ENCODE measurements around the gene QRICH2.
"Not testable (repeated sequence)": the region's sequence is repeated elsewhere in the genome, so short reads cannot be mapped to it uniquely, and the experiment has no call there.

The QRICH2 gene, protein sequence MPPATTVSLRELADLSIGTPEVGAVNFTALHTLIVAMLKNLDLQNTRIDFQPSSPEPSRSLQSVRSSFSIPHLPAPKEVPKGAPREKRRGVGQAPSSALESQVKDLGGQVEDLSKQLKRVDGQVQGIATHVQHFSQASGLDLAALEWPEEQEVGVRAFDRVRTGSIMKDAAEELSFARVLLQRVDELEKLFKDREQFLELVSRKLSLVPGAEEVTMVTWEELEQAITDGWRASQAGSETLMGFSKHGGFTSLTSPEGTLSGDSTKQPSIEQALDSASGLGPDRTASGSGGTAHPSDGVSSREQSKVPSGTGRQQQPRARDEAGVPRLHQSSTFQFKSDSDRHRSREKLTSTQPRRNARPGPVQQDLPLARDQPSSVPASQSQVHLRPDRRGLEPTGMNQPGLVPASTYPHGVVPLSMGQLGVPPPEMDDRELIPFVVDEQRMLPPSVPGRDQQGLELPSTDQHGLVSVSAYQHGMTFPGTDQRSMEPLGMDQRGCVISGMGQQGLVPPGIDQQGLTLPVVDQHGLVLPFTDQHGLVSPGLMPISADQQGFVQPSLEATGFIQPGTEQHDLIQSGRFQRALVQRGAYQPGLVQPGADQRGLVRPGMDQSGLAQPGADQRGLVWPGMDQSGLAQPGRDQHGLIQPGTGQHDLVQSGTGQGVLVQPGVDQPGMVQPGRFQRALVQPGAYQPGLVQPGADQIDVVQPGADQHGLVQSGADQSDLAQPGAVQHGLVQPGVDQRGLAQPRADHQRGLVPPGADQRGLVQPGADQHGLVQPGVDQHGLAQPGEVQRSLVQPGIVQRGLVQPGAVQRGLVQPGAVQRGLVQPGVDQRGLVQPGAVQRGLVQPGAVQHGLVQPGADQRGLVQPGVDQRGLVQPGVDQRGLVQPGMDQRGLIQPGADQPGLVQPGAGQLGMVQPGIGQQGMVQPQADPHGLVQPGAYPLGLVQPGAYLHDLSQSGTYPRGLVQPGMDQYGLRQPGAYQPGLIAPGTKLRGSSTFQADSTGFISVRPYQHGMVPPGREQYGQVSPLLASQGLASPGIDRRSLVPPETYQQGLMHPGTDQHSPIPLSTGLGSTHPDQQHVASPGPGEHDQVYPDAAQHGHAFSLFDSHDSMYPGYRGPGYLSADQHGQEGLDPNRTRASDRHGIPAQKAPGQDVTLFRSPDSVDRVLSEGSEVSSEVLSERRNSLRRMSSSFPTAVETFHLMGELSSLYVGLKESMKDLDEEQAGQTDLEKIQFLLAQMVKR (N-terminal part only)

DNA sequence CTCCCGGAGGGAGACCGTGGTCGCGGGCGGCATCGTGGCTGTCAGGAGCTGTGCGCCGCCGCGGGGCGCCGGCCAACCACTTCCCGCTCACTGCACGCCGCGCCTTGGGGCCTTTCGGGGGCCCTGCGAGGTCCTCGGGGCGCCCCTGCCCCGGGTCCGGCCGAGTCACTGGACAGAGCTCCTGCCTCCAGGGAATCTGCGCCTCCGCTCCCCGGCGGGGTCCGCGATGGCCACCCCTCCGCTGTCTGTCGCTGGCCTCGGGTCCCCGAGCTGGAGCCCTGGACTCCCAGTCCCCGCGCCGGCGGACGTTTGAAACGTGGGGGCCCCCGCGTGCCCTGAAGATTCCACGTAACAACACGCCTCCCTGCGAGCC is at the start of gene QRICH2:
Gene QRICH2, minus strand, starts transcription at position 311 of the 373 bp plus-strand sequence. Its CDS starts 278 bp downstream, at position 33.
- DNase-seq (ENCODE audit: low spot score) = no peak

DNA sequence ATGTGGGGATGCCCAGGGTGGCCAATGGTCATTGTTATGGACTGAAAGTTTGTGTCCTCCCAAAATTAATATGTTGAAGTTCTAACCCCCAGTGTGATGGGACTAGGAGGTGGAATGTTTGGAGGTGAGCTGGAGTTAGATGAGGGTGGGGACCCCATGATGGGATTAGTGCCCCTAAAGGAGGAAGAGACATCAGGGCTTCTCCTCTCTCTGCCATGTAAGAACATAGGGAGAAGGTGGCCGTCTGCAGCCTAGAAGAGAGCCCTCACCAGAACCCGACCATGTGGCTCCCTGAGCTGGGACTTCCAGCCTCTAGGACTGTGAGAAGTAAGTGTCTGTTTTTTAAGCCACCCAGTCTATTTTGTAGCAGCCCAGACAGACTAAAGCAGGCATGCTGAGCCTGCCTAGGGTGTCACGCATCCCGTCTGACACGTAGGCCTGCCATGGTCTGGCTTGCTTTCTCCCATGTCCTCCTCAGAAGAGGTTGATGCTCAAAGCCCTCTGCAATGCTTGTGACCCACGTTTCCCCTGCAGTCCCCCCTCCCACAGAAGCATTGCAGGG is 49.6 kb upstream of the QRICH2 start:
- no peak for DNase-seq (ENCODE audit: low spot score)

DNA sequence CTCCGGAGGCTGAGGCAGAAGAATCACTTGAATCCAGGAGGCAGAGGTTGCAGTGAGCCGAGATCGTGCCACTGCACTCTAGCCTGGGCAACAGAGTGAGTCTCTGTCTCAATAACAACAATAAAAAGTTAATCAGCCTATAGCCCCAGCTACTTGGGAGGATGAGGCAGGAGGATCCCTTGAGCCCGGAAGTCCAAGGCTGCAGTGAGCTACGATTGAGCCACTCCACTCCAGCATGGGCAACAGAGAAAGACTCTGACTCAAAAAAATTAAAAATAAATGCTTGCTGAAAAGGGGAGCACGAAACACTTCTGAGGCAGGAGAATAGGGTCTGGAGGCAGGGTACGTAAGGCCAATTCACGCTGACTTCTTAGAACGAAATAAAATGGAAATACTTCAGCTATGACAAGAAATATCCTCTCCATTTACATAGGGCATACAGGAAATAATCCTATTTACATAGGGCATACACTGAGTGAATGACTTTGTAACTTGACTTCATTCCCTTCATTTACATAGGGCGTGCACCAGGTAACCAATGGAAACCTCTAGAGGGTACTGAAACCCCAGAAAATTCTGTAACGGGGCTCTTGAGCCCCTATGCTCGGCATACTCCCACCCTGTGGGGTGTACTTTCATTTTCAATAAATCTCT is 48.9 kb upstream of the QRICH2 start:
- no peak for DNase-seq (ENCODE audit: low spot score)

DNA sequence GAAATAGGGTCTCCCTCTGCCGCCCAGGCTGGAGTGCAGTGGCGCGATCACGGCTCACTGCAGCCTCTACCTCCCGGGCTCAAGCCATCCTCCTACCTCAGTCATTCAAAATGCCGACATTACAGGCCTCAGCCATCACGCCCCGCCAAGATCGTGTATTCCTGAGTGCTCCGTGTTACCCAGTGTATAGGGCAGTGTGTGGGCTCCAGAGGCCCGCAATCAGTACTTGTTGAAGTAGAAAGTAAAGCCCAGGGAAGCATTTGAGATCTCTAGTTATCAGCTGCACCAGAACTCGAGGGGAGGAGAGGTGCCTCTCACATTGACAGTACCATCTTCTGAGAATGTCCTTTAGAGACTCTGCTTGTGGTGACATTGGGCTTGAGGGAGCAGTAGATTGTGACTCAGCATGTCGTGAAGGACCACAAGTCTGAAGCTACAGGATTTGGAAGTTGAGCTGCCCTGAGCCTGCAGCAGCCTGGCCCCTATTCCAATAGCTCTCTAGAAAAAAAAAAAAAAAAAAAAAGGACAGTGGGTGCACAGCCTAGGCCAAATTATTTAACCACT is 46.8 kb upstream of the QRICH2 start:
- DNase-seq (ENCODE audit: low spot score) = no peak

DNA sequence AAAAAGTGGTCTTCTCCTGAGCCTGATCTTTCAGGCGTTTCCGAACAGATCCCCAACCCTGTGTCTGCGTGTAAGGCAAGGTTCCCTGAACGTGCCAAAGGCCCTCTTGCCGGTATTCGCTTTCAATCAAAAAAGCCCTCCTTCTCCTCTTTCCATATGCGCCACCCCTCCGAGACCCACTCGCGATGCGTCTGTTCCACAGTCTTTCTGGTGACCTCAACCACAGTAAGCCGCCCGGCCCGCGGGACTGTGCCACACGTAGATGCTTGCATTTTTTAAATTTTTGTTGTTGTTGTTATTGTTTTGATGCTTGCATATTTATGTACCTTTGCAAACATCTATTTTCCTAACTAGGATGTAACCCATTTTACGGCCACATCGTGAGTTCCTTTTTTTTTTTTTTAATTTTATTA is 46.2 kb upstream of the QRICH2 start:
- DNase-seq (ENCODE audit: low spot score) = no peak

DNA sequence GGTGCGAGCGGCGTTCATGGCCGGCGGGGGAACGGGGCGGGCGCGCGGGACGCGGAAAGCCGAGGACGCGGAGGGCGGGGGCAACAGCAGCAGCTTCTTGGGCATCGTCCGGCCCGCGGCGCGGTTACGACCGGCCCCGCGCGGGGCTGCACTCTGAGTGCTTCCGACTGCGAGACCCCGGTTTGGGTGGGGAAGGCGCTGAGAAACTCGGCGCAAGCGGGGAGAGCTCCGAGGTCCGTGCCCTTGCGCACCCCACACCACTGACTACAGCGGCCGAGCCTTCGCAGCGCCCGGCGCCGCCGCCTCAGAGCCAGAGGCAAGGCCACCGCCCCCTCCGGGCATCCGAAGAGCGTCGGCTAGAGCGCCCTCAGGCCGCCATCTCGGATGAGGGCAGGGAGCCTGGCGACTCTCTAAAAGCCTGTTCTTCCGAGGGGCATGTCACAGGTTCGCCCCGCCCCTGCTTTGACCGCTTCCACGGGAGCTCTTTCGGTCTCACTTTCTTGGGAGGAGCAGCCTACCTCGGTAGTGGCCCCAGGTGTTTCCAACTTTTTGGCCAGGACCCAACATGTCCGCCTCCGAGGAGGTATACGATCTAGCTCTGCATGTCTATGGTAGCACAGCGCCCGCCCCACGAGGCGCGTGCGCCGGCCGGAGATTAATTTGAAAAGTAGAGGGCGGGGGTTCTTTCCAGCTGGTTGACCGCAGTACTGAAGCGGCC is 45.7 kb upstream of the QRICH2 start, which contains the start of gene PRPSAP1:
Gene PRPSAP1, minus strand, starts transcription at position 318 of the 718 bp plus-strand sequence. Its CDS starts 213 bp downstream, at position 105.
- DNase-seq (ENCODE audit: low spot score) = peak; percentile 88

DNA sequence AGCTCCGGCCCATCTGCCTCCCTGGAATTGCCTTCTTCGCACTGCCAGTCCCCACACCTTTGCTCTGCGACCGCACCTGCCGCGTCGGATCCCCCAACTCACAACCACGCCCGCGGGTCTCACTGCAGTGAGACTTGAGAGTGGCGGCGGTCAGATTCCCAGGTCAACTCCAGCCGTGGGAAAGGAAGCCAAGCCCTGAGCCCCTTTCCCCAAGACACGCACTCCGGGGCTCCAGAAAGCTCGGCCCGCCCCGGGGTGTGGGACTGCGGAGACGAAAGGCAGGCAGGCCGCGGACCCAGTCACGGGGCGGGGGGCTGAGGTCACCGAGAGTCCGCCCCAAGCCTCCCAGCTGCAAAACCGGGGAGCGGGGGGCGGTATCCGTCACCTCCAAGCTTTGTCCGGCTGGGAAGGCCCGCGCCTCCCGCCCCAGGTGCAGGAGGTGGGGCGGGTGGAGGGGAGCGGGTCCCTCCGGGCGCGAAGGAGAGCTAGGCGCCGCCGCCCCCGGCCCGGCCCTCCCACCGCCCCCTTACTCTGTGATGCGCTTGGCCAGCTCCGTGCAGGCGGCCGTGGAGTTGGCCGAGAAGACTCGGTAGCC is 45.0 kb upstream of the QRICH2 start:
- DNase-seq (ENCODE audit: low spot score) = peak; percentile 39

DNA sequence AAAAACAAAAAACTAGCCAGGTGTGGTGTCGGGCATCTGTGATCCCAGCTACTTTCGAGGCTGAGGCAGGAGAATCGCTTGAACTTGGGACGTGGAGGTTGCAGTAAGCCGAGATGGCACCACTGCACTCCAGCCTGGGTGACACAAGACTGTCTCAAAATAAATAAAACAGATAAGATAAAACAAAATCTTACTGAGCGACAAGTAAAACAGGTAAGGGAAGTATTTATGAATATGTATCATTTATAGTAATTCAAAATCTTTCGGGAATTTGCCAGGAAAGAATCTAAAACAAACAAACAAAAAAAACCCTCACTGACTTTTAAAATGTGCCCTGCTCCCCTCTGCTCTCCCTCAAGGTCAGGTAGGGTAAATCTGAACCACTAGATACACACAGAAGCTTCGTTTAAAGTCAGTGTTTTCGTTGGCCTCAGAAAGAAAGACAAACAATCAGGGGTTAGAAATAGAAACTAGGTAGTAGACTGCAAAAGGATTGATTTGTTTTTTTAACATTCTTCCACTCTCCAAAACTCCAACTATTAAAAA is 43.5 kb upstream of the QRICH2 start:
- DNase-seq (ENCODE audit: low spot score) = peak; percentile 58

DNA sequence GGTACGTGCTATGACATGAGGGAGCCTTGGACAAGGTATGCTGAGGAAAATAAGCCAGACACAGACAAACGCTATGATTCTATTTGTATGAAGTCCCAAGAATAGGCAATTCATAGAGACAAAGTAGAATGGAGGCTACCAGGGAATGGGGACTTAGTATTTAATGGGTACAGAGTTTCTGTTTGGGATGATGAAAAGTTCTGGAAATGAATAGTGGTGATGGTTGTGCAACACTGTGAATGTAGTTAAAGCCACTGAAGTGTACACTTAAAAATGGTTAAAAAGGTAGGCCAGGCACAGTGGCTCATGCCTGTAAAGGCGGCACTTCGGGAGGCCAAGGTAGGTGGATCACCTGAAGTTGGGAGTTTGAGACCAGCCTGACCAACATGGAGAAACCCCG is 42.4 kb upstream of the QRICH2 start:
- no peak for DNase-seq (ENCODE audit: low spot score)

DNA sequence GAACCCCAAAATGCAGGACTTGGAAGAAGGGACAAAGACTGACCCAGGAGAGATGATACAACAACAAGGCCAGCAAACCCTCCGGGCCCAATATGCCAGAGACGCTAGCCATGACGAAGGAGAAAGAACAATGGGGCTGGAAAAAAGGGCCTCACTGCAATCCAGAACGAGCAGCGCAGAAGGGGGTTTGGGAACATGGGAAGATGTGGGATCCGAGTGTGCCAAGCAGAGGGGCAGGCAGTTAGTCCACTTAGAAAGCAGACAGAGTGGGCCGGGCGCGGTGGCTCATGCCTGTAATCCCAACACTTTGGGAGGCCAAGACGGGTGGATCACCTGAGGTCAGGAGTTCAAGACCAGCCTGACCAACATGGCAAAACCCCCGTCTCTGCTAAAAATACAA is 38.9 kb upstream of the QRICH2 start:
- DNase-seq (ENCODE audit: low spot score) = not testable (repeated sequence)

DNA sequence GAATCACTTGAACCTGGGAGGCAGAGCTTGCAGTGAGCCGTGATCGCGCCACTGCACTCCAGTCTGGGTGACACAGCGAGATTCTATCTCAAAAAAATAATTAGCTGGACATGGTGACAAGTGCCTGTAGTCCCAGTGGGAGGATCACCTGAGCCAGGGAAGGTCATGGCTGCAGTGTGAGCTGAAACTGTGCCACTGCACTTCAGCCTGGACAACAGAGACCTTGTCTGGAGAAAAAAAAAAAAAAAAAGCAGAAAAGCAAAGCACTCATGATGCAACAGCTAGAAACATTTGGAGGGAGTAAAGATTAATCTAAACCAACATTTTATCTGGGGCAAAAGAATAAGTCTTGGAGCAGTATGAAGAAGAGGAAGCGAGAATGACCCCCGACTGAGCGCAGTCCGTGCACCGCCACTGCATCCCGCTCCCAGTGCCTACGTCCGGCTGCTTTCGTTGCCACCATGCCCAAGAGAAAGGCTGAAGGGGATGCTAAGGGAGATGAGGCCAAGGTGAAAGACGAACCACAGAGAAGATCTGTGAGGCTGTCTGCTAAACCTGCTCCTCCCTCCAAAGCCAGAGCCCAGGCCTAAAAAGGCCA is 37.4 kb upstream of the QRICH2 start:
- no peak for DNase-seq (ENCODE audit: low spot score)

DNA sequence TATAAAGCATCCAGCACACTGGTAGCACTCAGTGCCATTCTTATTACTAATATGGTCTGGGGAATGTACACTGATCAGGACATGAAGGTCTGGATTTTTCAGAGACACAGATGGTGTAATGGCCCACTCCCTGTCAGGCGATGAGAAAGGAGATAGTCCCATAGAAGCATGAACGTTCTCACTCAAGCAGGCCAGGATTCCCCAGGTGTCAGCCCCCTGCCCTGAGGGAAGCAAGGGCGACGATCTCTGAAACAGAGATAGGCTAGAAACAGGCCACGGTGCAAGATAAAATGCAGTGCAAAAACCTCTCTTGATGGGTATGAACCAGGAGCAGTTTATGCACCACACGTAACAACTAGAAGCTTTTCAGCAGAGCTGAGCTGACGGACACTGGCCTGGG is 35.0 kb upstream of the QRICH2 start:
- no peak for DNase-seq (ENCODE audit: low spot score)

DNA sequence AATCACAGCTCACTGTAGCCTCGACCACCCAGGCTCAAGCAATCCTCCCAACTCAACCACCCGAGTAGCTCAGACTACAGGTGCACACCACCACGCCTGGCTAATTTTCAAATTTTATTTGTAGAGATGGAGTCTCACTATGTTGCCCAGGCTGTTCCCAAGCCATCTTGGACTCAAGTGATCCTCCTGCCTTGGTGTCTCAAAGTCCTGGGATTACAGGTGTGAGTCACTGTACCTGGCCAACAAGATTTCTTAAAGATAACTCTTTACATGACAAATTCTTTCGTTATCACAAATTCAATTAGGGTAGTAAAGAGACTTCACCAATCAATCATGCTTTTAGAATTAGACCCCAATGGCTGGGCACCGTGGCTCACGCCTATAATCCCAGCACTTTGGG is 33.2 kb upstream of the QRICH2 start:
- DNase-seq (ENCODE audit: low spot score) = no peak

DNA sequence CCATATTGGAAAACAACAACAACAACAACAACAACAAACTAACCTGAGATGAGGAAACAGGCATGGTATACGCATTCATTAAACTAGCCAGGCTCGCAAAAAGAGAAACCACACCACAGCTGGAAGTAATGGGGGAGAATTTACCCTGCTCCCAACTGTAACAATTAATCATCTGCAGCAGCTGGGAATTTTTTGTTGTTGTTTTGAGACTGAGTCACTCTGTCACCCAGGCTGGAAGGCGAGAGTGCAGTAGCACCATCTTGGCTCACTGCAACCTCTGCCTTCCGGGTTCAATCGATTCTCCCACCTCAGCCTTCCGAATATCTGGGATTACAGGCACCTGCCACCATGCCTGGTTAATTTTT is 29.3 kb upstream of the QRICH2 start:
- no peak for DNase-seq (ENCODE audit: low spot score)

DNA sequence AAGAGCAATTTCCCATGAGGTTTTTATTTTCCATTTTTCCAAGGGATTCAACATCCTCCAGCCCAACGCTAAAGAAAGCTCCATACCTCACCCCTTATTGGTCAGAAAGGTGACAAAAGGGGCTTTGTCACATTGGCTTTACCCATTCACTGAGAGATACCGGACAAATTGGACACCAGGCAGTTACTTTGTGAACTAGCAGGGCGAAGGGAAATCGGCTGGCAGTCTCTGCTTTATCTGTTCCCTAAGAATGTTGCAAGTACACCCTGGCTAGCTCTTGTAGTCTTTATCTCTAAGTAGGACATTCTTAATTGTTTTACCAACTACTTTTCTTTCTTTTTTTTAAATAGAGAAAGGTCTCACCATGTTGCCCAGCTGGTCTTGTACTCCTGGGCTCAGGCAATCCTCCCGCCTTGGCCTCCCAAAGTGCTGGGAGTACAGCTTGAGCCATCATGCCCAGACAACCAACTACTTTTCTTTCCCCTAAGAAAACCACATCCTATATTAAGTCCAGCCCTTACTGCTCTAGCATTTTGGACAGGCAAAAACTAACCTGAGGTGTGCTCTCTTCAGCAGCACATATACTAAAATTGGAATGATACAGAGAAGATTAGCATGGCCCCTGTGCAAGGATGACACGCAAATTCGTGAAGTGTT is 28.8 kb upstream of the QRICH2 start:
- DNase-seq (ENCODE audit: low spot score) = no peak

DNA sequence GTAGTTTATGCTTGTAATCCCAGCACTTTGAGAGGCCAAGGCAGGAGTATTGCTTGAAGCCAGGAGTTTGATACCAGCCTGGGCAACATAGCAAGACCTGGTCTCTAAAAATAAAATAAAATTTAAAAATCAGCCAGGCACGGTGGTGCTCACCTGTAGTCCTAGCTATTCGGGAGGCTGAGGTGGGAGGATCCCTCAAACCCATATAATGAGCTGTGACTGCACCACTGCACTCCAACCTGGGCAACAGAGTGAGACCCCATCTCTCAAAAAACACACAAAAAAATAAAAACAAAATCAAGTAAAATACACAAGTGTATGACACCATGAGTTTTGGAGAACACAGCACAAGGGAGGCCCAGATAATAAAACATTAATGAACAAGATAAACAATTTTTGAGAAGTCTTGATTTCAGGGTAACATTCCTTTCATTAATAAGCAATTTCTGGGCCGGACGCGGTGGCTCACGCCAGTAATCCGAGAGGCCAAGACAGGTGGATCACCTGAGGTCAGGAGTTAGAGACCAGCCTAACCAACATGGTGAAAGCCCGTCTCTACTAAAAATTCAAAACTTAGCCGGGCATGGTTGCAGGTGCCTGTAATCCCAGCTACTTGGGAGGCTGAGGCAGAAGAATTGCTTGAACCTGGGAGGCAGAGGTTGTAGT is 27.8 kb upstream of the QRICH2 start:
- DNase-seq (ENCODE audit: low spot score) = no peak

DNA sequence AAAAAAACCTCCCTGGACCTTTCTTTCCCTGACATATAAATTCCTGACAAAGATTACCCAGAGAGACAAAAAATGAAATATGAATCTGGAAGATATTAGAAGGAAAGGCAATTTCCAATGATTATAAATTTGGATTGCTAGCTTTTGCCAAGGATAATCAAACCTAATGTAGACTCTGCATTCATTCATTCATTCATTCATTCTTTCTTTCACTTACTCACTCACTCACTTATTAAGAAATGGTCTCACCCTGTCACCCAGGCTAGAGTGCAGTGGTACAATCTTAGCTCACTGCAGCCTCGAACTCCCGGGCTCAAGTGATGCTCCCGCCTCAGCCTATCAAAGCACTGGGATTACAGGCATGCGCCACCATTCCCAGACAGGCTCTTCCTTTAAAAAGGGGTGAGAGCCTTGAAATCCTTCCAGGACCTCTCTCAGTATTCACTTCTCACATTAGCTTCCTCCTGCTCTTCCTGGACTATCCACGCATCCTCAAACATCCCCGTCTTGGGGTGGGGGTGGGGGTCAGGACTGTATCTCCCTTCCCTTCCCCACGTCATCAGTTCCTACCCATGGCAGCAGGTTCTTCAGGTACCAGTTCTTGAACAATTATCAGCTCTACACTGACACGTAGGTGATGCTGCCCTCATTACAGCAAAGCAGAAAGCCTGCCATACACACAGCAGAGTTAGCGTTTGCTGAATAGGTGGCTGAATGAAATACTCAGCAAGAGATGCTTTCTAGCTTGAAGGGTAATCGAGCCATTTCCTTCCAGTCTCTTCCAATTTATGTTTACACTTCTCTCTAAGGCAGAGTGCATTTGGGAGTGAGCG is 25.8 kb upstream of the QRICH2 start:
- DNase-seq (ENCODE audit: low spot score) = no peak

All from HuH-7 (cell line).